ENCODE results near the gene CAPN9. TPM values are rescaled to one million over a fixed set of nuclear protein-coding genes. Genes with fewer than 3 reads are reported as not detected.
A peak's percentile ranks its signal among the peaks of the same experiment; 100 is the strongest.

Gene CAPN9
- polyA plus RNA-seq, 3 donors, result 0.98 to 1.3 (median 1.2) TPM

DNA sequence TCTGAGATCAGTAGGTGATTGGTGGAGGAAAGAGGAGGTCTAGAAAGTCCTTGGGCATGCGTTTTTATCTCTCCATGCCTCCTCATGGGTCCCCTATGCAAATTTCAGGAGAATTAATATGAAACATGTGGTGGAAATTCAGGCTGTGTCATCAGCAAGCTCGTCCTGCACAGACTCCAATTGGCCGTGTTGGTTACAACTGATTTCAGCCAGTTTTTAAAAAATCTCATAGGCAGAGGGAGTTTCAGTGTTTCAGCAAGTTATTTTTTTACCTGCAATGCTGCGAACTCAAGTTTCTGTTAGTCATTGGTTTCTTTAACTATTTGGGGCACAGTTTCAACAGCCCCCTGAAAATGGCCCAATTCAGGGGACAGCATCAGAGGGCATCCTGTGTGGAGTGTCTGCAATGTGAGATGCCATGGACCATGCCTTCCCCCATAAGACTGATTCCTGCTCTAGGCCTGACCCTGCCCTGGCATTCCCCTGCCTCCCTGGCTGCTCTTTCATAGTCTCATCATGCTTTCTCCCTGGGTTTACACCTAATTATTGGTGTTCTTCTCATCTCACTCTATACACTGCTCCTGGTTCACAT, 61.2 kb downstream of the CAPN9 start:
- no peak for DNase-seq (ENCODE audit: extremely low read depth in 1 of 11, low read depth in 9 of 11, low spot score in 4 of 11)

DNA sequence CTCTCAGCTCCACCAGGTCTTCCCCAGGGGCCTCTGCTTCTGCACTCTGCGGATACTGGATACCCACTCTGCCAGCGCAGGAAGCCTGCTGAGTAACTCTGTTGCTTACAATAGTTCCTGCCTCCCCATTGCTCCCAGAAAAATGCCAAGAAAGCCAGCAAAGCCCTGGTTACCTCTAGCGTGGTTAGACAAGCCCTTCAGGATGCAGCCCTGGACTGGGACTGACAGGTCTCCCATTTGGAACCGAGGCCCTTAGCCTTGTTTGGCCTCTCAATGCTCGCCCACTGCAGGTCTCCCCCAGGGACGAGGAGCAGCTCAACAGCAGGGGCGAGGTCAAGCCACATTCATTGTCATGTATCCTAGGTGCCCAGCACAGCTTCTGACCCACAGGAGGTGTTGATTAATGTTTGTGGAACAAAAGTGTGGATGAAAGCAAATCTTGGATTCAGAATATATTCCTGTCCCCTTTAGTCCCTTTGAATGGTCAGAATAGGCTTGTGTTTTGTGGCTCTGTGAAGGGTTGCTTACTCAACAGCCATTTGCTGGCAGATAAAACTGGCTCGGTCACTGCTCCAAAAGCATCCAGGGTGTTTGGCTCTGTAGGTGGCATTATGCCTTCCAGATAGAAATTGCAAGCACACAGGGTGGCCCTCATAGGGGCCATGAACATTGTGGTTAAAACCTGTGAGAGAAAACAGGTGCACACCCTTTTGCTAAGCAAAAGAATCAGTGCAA, 62.2 kb downstream of the CAPN9 start:
- DNase-seq (ENCODE audit: extremely low read depth in 1 of 11, low read depth in 9 of 11, low spot score in 4 of 11), result no peak

DNA sequence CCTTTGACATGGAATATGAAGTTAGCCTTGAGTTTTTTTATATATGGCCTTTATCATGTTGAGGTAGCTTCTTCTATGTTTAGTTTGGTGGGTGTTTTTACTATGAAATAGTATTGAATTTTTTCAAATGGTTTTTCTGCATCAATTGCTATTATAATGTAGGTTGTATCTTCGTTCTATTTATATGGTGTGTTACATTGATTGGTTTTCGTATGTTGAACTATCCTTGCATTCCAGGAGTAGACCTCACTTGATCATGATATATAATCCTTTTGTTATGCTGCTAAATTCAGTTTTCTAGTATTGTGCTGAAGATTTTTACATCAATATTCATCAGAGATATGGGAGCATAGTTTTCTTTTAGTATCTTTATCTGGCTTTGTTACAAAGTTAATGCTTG, 65.4 kb downstream of the CAPN9 start:
- no peak for DNase-seq (ENCODE audit: extremely low read depth in 1 of 11, low read depth in 9 of 11, low spot score in 4 of 11)

DNA sequence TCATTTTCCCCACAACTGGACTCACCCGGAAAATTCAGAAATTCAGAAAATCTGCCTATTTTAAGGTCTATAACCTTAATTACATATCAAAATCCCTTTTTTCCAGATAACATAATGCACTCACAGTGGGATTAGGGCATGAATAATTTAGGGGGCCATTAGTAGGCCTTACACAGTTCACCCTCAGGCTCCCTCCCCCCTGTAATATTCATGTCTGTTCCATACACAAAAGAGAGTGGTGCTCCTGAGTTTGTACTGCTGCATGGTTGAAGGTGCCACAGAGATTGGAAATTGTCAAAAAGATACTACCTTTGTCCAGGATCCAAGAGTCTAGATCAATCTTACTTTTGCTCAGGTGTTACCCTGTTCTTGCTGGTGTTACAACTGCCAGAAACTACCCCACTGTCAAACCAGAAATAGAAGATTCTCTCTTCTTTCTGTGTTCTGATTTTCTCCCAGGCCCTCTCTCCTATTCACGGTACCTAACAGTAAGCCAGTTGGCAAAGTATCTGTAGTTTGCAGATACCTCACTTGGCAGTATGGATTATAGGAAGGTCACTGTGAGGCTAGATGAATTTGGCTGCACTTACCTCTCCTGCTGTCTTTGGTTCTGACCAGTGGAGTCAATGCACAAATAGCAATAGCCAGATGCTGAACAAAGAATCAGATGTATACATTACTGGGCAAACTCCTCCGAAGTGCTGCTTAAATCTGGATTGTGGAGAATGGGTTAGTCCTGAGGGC, 67.9 kb downstream of the CAPN9 start:
- no peak for DNase-seq (ENCODE audit: extremely low read depth in 1 of 11, low read depth in 9 of 11, low spot score in 4 of 11)

DNA sequence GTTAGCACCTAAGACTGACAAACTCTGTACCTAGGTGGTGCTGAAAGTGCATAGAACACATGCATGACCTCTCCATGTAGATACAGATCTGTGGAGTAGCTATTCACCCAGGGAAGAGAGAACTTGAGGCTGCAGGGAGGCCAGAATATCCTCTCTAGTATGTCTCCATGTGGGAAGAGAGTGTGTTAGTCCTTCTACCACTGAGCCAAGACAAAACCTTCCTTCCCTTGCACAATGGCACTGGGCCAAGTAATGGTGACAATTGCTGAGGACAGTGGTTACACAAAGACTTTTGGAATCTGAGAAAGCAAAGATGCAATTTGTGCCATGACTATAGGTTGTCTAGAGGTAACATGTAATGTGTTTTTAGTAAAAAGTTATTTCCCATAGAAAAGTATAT, 68.8 kb downstream of the CAPN9 start:
- no peak for DNase-seq (ENCODE audit: extremely low read depth in 1 of 11, low read depth in 9 of 11, low spot score in 4 of 11)

DNA sequence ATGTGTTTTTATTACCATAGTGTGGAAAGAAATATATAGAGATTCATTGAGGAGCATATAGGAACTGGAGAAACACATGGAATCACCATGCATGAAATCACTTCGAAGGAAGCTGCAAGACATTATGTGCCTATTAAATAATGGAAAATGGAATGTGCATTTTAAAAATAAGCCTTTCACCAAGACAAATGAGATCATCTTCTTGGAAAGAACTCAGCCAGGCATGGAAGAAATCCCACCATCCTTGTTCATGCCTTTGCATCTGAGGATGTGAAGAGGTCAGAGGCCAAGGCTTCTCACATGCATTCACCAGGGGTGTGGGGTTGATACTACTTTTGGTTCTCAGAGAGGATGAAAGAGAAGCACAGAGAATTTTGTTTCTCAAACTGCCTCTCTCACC, 71.2 kb downstream of the CAPN9 start:
- DNase-seq (ENCODE audit: extremely low read depth in 1 of 11, low read depth in 9 of 11, low spot score in 4 of 11), result no peak

DNA sequence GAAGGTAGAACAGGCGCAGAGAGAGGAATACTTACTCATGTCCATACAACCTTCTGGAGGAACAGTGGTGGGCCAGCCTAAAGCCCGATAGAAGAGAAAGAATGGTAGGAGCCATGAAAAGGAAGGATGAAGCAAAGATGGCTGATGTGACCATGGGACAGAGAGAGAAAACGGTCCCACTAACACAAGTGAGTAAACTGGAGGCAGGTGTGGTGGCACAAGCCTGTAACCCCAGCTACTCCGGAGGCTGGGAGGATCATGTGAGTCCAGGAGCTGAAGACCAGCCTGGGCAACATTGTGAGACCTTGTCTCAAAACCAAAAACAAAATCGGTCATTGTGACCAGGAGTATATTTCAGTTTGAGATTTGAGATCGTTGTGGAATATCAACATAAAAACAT, 71.7 kb downstream of the CAPN9 start:
- no peak for DNase-seq (ENCODE audit: extremely low read depth in 1 of 11, low read depth in 9 of 11, low spot score in 4 of 11)

DNA sequence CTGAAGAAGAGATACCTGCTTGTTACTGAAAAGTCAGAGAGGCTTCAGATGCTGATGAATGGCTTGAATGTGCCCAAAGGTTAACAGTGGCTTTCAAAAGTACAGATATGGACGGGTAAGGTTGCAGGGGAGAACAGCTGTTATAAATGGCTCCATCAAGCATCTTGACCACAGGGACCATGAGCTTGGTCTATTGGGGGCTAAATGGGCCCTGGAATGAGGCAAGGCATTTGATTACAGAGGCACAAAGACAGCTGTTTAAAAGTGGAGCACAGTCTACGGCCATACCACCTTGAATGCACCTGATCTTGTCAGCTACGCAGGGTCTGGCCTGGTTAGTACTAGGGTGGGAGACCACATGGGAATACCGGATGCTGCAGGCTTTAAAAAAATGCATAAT, 72.8 kb downstream of the CAPN9 start:
- DNase-seq (ENCODE audit: extremely low read depth in 1 of 11, low read depth in 9 of 11, low spot score in 4 of 11), result no peak

DNA sequence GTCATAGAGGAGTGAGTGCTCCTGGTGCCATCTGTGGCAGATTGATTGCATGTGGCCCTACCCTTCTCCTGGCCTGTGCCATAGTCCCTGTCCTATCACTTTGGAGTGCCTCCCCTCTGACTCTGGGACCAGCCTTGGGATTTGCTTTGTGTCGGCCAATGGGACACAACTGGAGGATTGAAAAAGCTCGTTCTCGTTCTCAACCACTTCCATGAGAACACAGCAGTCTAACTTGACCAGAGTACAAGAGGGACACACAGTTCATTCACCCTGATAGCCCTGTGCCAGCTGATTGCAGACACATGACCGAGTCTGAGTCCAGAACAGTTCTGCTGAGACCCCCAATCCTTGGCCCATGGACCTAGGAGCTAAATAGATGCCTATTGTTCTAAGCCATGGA, 73.4 kb downstream of the CAPN9 start:
- no peak for DNase-seq (ENCODE audit: extremely low read depth in 1 of 11, low read depth in 9 of 11, low spot score in 4 of 11)

DNA sequence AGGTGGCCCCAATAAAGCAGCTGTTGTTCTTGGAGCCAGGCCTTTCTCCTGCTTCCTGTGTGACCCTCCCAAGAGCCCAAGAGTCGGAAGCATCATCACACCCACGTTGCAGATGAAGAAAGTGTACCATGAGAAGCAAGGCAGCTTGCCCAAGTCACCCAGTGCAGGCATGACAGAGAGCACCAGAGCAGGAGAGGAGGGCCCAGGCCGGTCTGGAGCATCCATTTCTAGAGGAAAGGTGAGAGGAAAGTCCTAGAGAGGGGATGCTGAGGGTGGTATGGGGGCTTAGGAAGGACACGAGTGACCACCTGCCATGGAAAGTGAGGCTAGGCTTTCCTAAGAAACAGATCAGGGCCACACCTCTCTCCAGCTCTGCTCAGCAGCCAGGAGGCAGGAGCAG, 74.2 kb downstream of the CAPN9 start:
- DNase-seq (ENCODE audit: extremely low read depth in 1 of 11, low read depth in 9 of 11, low spot score in 4 of 11), result no peak

DNA sequence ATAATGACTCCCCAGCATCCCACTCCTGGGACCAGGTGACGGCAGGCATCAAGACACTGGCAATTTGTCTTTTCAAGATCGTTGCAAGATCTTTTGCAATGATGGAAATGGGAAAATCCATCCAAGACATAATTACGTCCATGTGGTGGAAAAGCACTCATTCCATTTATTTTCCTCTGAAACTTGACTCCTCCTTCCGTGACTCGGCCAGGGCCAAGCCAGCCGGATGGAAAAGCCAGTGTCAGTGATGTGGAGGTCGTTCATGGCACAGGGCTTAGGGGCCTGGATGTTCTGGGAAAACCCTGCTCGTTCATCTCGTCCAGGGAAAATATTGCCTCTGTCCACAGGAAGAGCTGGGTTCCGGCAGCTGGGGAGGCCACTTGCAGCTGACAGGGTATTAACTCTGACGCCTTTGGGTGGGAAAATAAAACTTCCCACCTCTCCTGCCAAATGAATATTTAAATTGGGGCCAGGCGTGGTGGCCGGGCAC, 74.9 kb downstream of the CAPN9 start:
- no peak for DNase-seq (ENCODE audit: extremely low read depth in 1 of 11, low read depth in 9 of 11, low spot score in 4 of 11)

DNA sequence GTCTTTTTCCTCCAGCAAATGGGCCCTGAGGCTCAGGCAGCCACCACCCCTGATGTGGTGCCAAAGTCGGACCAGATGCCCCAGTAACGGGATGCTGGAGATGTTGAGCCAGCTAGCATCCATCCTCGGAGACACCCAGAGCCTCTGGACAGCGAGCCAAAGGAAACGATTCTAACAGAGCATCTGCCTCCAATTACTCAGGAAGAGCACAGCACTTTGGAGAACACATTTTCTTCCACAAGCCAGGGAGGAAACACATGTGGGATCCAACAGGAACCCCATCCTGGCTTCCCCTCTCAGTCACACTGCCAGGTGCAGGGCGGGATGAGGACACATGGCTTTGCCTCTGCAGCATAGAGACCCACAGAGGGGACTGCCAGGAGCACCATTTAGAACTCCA, 76.2 kb downstream of the CAPN9 start:
- no peak for DNase-seq (ENCODE audit: extremely low read depth in 1 of 11, low read depth in 9 of 11, low spot score in 4 of 11)

DNA sequence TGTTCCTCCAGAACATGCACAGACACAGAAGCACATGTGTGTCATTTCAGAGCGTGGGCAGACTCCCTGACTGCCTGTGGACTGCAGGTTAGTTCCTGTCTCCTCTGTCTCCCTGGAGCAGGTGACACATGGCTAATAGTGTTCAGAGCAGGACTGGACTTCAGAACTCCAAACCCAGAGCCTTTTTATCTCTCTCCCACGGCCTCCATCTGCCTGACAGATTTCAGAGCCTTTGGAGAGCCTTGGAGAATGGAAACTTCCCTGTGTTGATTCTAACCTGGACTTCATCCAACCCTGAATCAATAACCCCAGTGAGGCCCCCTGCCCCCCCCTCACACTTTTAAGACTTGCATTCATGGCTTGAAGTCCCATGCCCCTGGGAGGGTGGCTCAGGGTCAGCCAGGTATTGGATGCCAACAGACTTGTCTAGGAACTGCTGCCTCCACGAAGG, 76.8 kb downstream of the CAPN9 start:
- DNase-seq (ENCODE audit: extremely low read depth in 1 of 11, low read depth in 9 of 11, low spot score in 4 of 11), result no peak

DNA sequence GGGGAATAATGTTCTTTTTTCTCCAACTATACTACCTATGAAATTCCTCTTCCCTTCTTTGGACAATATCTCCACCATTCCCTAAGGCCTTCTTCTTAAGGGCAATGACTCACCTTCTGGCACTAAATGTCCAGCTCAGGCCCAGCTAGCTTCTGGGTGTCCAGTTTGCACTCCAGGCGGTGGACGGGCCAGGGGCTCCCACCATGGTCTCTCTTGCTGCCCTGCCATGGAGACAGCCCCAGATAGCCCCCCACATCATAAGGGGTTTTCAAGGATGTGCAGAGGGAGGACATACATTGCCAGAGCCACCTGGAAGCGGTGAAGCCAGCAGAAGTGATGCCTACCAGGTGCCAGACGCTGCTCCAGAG, 77.3 kb downstream of the CAPN9 start:
- DNase-seq (ENCODE audit: extremely low read depth in 1 of 11, low read depth in 9 of 11, low spot score in 4 of 11), result no peak

DNA sequence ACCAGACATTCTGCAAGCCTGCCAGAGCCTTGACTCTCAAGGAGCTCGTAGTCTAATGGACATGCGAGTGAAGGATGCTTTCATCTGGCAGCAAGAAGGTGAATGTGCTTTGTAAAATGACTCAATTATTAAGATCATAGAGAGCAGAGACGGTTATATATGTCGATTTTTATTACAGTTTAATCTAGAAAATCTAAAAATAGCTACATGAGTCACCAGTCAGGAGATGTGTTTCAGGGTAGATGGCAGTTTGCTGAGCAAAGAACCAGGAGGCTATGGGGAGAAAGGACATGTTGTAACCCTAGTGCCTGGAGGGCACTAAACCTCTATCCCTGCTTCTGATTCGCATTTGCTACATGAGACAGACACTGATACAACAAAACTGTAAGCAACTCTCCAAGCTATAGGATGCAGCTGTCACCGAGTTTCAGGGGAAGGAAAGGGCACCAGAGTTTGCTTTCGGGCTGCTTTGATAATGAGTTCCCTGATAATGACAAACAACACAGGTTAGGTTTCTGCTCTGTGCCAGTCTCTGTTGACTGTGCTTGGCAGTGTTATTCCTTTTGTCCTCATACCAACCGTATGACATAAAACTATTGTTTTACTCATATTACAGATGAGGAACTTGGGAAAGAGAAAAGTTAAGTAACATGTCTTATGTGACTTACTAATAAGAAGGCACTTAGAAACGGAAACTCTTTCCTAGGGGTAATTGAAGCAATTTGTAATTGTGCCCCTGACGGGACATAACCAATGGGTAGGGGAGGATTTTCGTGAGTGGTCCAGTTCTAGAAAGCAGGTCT, 77.9 kb downstream of the CAPN9 start:
- DNase-seq (ENCODE audit: extremely low read depth in 1 of 11, low read depth in 9 of 11, low spot score in 4 of 11), result no peak

DNA sequence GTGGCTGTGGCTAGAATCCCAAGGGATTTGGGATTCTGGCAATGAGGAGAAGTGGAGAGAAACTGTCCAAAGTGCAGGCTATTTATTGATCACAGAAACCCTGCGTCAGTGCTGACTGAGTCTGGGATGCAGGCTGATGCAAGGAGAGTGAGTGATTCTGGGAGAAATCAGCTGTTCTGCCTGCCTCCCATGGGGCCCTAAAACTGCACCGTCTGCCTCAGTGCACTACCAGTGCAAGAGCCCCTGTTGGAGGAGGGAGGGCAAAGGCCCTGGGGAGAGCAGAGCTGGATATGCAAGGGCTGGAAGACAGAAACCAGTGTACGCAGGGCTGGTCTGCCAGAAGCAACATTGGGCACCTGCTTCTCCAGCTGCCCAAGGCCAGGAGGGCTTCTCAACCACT, 78.6 kb downstream of the CAPN9 start:
- no peak for DNase-seq (ENCODE audit: extremely low read depth in 1 of 11, low read depth in 9 of 11, low spot score in 4 of 11)

DNA sequence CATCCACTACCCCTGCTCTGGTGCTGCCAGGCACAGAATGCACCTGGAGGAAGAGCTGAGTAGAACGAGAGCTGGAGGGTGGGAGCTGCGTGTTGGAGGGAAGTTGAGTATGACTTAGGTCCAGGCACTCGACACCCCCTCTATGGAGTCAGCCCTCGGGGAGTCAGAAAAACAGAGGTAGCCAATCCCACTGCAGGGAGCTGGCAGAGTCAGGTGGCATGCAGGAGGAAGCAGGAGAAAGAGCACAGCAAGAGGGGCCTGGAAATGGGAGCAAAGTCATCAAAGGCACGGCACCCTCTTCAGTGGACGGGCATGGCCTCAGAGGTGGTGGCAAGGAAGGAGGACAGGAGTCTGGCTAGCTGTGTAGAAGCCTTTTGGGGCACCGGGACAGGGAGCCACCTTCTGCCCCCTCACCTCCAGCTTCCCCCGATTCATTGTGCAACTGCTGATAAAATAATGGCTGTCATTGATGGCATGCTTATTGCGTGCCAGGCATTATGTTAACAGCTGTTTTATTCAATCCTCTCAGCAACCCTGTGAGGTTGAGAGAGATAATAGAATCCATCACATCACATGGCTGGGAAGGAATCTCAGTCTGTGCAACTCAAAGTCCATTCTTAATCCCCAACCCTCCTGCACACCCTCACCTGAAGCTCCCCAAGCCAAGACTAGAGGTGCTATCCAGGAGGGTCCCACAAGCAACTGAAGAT, 79.1 kb downstream of the CAPN9 start:
- no peak for DNase-seq (ENCODE audit: extremely low read depth in 1 of 11, low read depth in 9 of 11, low spot score in 4 of 11)

DNA sequence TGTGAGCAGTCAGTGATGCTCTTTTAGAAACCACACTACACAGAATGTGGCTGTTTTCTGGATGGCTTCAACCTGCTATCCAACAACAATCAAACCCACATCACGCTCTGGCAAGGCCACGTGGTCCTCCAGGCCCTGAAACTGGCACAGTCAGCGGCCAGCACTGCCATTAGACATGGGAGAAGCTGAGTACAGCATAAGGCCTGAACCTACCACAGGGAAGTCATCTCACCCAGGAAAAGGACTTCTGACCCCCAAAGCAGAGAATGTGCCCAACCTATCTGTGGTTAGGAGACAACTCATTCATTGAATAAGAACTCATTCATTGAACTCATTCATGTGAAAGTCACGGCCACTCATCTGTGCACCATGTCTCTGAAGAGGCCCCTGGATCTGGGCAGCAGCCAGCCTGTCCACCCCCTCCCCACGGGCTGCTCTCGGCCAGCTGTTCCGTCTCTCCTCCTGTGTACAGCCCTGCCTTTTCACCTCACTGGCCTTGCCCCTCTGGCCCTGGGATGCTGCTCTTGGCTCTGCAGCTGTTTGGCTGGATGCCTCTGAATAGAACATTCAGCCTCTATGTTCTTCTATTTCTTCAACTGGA, 80.0 kb downstream of the CAPN9 start:
- DNase-seq (ENCODE audit: extremely low read depth in 1 of 11, low read depth in 9 of 11, low spot score in 4 of 11), result peak in 8 of 11 donors; percentile 40 to 67 (median 52)

DNA sequence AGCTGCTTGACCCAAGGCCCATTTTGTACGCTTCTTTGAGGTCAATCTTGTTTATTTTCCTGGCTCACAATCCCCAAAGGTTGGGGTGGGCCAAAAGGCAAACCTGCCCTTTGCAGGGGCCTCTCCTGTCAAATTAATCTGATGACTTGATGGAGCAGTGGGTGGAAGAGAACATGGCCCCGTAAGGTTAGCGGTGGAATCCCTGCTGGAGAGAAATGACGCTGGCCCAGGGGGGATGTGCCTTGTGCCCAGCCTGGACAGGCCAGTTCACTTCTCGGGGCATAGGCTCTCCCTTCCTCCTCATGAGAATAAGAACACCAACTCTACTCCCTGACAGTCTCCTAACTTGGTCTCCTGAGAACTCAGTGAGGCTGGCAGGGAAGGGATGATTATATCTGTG, 80.6 kb downstream of the CAPN9 start:
- no peak for DNase-seq (ENCODE audit: extremely low read depth in 1 of 11, low read depth in 9 of 11, low spot score in 4 of 11)

Data from renal cortex interstitium (tissue), 11 donors.